CD4-positive, alpha-beta T cell treated with Interleukin-4 for 4 hours (primary cell): ENCODE results near the gene DYRK1A.

Source experiments
- DNase-seq: peaks from one replicate; pipeline ENCODE4 v3.0.0-alpha.2; 2020

Gene DYRK1A

GRCh38 chr21:37554661-37555379 is 188.2 kb downstream of the DYRK1A start:
- DNase-seq = no peak

GRCh38 chr21:37555672-37556261 is 189.2 kb downstream of the DYRK1A start:
- DNase-seq = no peak

- DNase-seq = no peak
These were observed 190.8 kb downstream of the DYRK1A start for GRCh38 chr21:37557261-37557950.

GRCh38 chr21:37558676-37559211 is 192.2 kb downstream of the DYRK1A start:
- DNase-seq = no peak

GRCh38 chr21:37560385-37560784 is 193.8 kb downstream of the DYRK1A start:
- DNase-seq = no peak

GRCh38 chr21:37561506-37561905 is 194.9 kb downstream of the DYRK1A start:
- no peak for DNase-seq

GRCh38 chr21:37561941-37562919 is 195.7 kb downstream of the DYRK1A start:
- DNase-seq = no peak

- no peak for DNase-seq
These were observed 196.5 kb downstream of the DYRK1A start for GRCh38 chr21:37562920-37563640.

- DNase-seq = peak; percentile 86
These were observed 197.2 kb downstream of the DYRK1A start for GRCh38 chr21:37563641-37564340.

- DNase-seq = peak; percentile 94
These were observed 197.9 kb downstream of the DYRK1A start for GRCh38 chr21:37564341-37564923.

GRCh38 chr21:37564924-37565529 is 198.5 kb downstream of the DYRK1A start:
- no peak for DNase-seq

- DNase-seq = no peak
These were observed 199.1 kb downstream of the DYRK1A start for GRCh38 chr21:37565530-37566223.

- no peak for DNase-seq
These were observed 200.4 kb downstream of the DYRK1A start for GRCh38 chr21:37566790-37567615.

GRCh38 chr21:37568415-37568814 is 201.8 kb downstream of the DYRK1A start:
- DNase-seq = no peak

GRCh38 chr21:37568916-37569315 is 202.3 kb downstream of the DYRK1A start:
- DNase-seq = no peak

GRCh38 chr21:37571442-37571841 is 204.9 kb downstream of the DYRK1A start:
- no peak for DNase-seq

- DNase-seq = no peak
These were observed 207.7 kb downstream of the DYRK1A start for GRCh38 chr21:37574316-37574715.

GRCh38 chr21:37574751-37575150 is 208.2 kb downstream of the DYRK1A start:
- no peak for DNase-seq

- no peak for DNase-seq
These were observed 209.0 kb downstream of the DYRK1A start for GRCh38 chr21:37575580-37575979.
